CD4-positive, alpha-beta T cell (primary cell): ENCODE results near the gene ADGRA3. TPM values are rescaled to one million over a fixed set of nuclear protein-coding genes. Genes with fewer than 3 reads are reported as not detected.

Experiments used
- ATAC-seq: fragments of 200-7000 bp; cut with Tn5 transposase; one replicate; pipeline ENCODE4 v1.10.0; 2022; ENCODE audit warnings: mild to moderate bottlenecking; ENCODE audit not compliant: poor library complexity
- CTCF ChIA-PET: fragments of 350-600 bp; sonication (Branson Sonifier 250); formaldehyde crosslinking; loops from one replicate; lab custom pipeline; 2021; ENCODE audit warnings: antibody characterized with exemption, inconsistent platforms; lab: Charles Lee
- POLR2A ChIA-PET: fragments of 350-600 bp; sonication (Branson Sonifier 250); formaldehyde crosslinking; loops from one replicate; lab custom pipeline; 2021; ENCODE audit warnings: antibody characterized with exemption, inconsistent platforms; lab: Charles Lee
- DNase-seq, 14 experiments: peaks; one replicate each; pipeline ENCODE4 v3.0.0-alpha.2; 2013 to 2020; ENCODE audit warnings: mixed read lengths in 2 of 14
- H3K27ac ChIP-seq, 2 donors: one replicate each; pipeline versions ENCODE4 v1.5.1 to v1.7.0; 2013; ENCODE audit warnings: low read length in 2 of 2, low read depth in 1 of 2, mild to moderate bottlenecking in 1 of 2
- H3K27me3 ChIP-seq, 2 experiments: 1 replicate in 1 of 2; 2 replicates in 1 of 2; pipeline versions ENCODE4 v1.6.1 to v1.7.0; 2013; ENCODE audit warnings: low read length in 2 of 2, control low read depth in 1 of 2, mild to moderate bottlenecking in 1 of 2, moderate library complexity in 1 of 2; ENCODE audit not compliant: insufficient read depth in 2 of 2, control insufficient read depth in 1 of 2
- H3K36me3 ChIP-seq: one replicate; pipeline ENCODE4 v1.6.1; 2013; ENCODE audit warnings: low read length, control low read depth; ENCODE audit not compliant: insufficient read depth
- H3K4me1 ChIP-seq: one replicate; pipeline ENCODE4 v1.6.1; 2013; ENCODE audit warnings: low read length, control low read depth; ENCODE audit not compliant: insufficient read depth
- H3K4me3 ChIP-seq: one replicate; pipeline ENCODE4 v1.5.1; 2013; ENCODE audit warnings: mild to moderate bottlenecking, low read length, moderate library complexity
- H3K9me3 ChIP-seq, 2 experiments: 1 replicate in 1 of 2; 2 replicates in 1 of 2; pipeline versions ENCODE4 v1.6.1 to v1.7.0; 2013; ENCODE audit warnings: low read length in 2 of 2, mild to moderate bottlenecking in 2 of 2, control low read depth in 1 of 2, moderate library complexity in 1 of 2; ENCODE audit not compliant: control insufficient read depth in 1 of 2, insufficient read depth in 1 of 2
- H3K27ac Mint-ChIP-seq: one replicate; pipeline ENCODE4 v1.8.0; 2020; ENCODE audit warnings: mixed read lengths
- H3K27me3 Mint-ChIP-seq: one replicate; pipeline ENCODE4 v1.8.0; 2021; ENCODE audit warnings: mixed read lengths
- H3K36me3 Mint-ChIP-seq: one replicate; pipeline ENCODE4 v1.8.0; 2021; ENCODE audit warnings: low read depth, mixed read lengths
- H3K4me1 Mint-ChIP-seq: one replicate; pipeline ENCODE4 v1.8.0; 2021; ENCODE audit warnings: low read depth, mixed read lengths
- H3K4me3 Mint-ChIP-seq: one replicate; pipeline ENCODE4 v1.8.0; 2020; ENCODE audit warnings: mild to moderate bottlenecking, mixed read lengths
- H3K9me3 Mint-ChIP-seq: one replicate; pipeline ENCODE4 v1.8.0; 2020; ENCODE audit warnings: mixed read lengths
- CTCF ChIP-seq: fragments of 200-600 bp; IDR thresholded peaks from one replicate; pipeline ENCODE4 v1.8.0; 2022; ENCODE audit warnings: antibody characterized with exemption, mild to moderate bottlenecking
- intact Hi-C, 2 experiments: fragments of 100-400 bp; cut with DNase I in 1 of 2; cut with micrococcal nuclease in 1 of 2; formaldehyde crosslinking; loops; one replicate each; pipeline versions ENCODE4 v1.15.1 to v1.9.0; 2023 to 2025; cut with DNase I, micrococcal nuclease
- total RNA-seq, 174 experiments: library from RNA in 2 of 174; stranded (reverse) in 2 of 174; gene quantifications; one replicate each; pipeline ENCODE4 v1.2.3 and lab custom pipeline; 2021 to 2026

ADGRA3 gene
- total RNA-seq, 2 experiments from 2014 or later, result 2.2 to 3.1 TPM

GRCh38 chr4:22501715-22502095 lies 14.2 kb downstream of the ADGRA3 start:
- Histone ChIP-seq H3K4me3 (no peak overlapping the region), H3K27ac (no peak overlapping the region), H3K9me3 (peaks cover 0 to 8% of the 10 kb centered on the region in 2 experiments), H3K4me1 (no peaks in the 10 kb centered on the region), H3K27me3 (no peaks in the 10 kb centered on the region), H3K36me3 (no peaks in the 10 kb centered on the region)
- Mint-ChIP-seq H3K27ac (no peak overlapping the region), H3K4me3 (no peak overlapping the region), H3K36me3 (no peaks in the 10 kb centered on the region), H3K4me1 (peaks cover 13% of the 10 kb centered on the region), H3K9me3 (no peaks in the 10 kb centered on the region), H3K27me3 (no peaks in the 10 kb centered on the region)
- ChIA-PET POLR2A (no interaction called here), CTCF (no interaction called here)
- DNase-seq, result no peak
- intact Hi-C loops, result no loop called here
- no peak for TF ChIP-seq CTCF
- ATAC-seq, result no peak

- POLR2A ChIA-PET, result no interaction called here
Observed at GRCh38 chr4:22500831-22501714, 14.8 kb downstream of the ADGRA3 start.

GRCh38 chr4:22500128-22500611 lies 15.7 kb downstream of the ADGRA3 start:
- intact Hi-C loops, result no loop called here
- CTCF ChIA-PET, result no interaction called here

More at GRCh38 chr4:22500831-22501714, 14.8 kb downstream of the ADGRA3 start:
- Mint-ChIP-seq H3K9me3 (no peaks in the 10 kb centered on the region), H3K4me1 (peaks cover 12% of the 10 kb centered on the region), H3K27me3 (no peaks in the 10 kb centered on the region), H3K4me3 (no peak overlapping the region), H3K36me3 (no peaks in the 10 kb centered on the region), H3K27ac (no peak overlapping the region)
- no peaks in the 10 kb centered on the region for H3K27me3 ChIP-seq
- peaks cover 0 to 8% of the 10 kb centered on the region in 2 experiments for H3K9me3 ChIP-seq
- TF ChIP-seq CTCF, result no peak
- CTCF ChIA-PET, result no interaction called here
- DNase-seq, result no peak
- intact Hi-C loops, result no loop called here
- H3K27ac ChIP-seq, result no peak overlapping the region
- no peaks in the 10 kb centered on the region for H3K4me1 ChIP-seq
- no peak for ATAC-seq
- no peaks in the 10 kb centered on the region for H3K36me3 ChIP-seq
- H3K4me3 ChIP-seq, result no peak overlapping the region

More at GRCh38 chr4:22500128-22500611, 15.7 kb downstream of the ADGRA3 start:
- Histone ChIP-seq H3K27me3 (no peaks in the 10 kb centered on the region), H3K36me3 (no peaks in the 10 kb centered on the region), H3K4me3 (no peak overlapping the region), H3K9me3 (peaks cover 0 to 14% of the 10 kb centered on the region in 2 experiments), H3K4me1 (no peaks in the 10 kb centered on the region), H3K27ac (no peak overlapping the region)
- no peaks in the 10 kb centered on the region for H3K9me3 Mint-ChIP-seq
- POLR2A ChIA-PET, result no interaction called here
- peaks cover 7% of the 10 kb centered on the region for H3K4me1 Mint-ChIP-seq
- no peak for DNase-seq
- no peaks in the 10 kb centered on the region for H3K27me3 Mint-ChIP-seq
- ATAC-seq, result no peak
- H3K27ac Mint-ChIP-seq, result no peak overlapping the region
- no peaks in the 10 kb centered on the region for H3K36me3 Mint-ChIP-seq
- no peak for TF ChIP-seq CTCF
- no peak overlapping the region for H3K4me3 Mint-ChIP-seq
